CD4-positive, alpha-beta T cell treated with Interleukin-2 at 100 ng/mL for 4 hours (primary cell): ENCODE measurements around the gene CYP27B1.

Experiments used
- DNase-seq: peaks from one replicate; pipeline ENCODE4 v3.0.0-alpha.2; 2020; ENCODE audit warnings: low spot score

CYP27B1 gene

GRCh38 chr12:57765698-57766463 lies 997 bp downstream of the CYP27B1 start:
- no peak for DNase-seq

GRCh38 chr12:57765003-57765697 lies 1.7 kb downstream of the CYP27B1 start:
- DNase-seq: peak; percentile 45

GRCh38 chr12:57764662-57765002 lies 2.2 kb downstream of the CYP27B1 start:
- no peak for DNase-seq

- DNase-seq: no peak
Measured at GRCh38 chr12:57763881-57764661, 2.8 kb downstream of the CYP27B1 start.

- no peak for DNase-seq
Measured at GRCh38 chr12:57762463-57762862, 4.4 kb downstream of the CYP27B1 start.

GRCh38 chr12:57761391-57761998 lies 5.4 kb downstream of the CYP27B1 start:
- DNase-seq: no peak

- DNase-seq: no peak
Measured at GRCh38 chr12:57760347-57760982, 6.4 kb downstream of the CYP27B1 start.

GRCh38 chr12:57759360-57759980 lies 7.4 kb downstream of the CYP27B1 start:
- DNase-seq: peak; percentile 55

- DNase-seq: no peak
Measured at GRCh38 chr12:57758552-57759359, 8.1 kb downstream of the CYP27B1 start.

GRCh38 chr12:57757771-57758170 lies 9.1 kb downstream of the CYP27B1 start:
- DNase-seq: no peak

- DNase-seq: peak; percentile 75
Measured at GRCh38 chr12:57756406-57757341, 10.2 kb downstream of the CYP27B1 start.

- DNase-seq: peak; percentile 37
Measured at GRCh38 chr12:57755454-57756372, 11.2 kb downstream of the CYP27B1 start.

GRCh38 chr12:57755194-57755453 lies 11.8 kb downstream of the CYP27B1 start:
- no peak for DNase-seq

GRCh38 chr12:57754411-57755193 lies 12.3 kb downstream of the CYP27B1 start, which contains the start of gene MARCHF9:
Gene MARCHF9, plus strand, starts transcription at chr12:57755103. Its CDS starts 426 bp downstream, at chr12:57755529.
- peak; percentile 90 for DNase-seq

GRCh38 chr12:57753756-57754337 lies 13.0 kb downstream of the CYP27B1 start:
- no peak for DNase-seq

GRCh38 chr12:57752668-57753000 lies 14.2 kb downstream of the CYP27B1 start:
- DNase-seq: no peak
